ENCODE data around the gene UBXN6. TPM values are rescaled to one million over a fixed set of nuclear protein-coding genes. Genes with fewer than 3 reads are reported as not detected.

The UBXN6 gene
- total and polyA plus RNA-seq, 7 donors: 110 to 274 (median 134) TPM

DNA sequence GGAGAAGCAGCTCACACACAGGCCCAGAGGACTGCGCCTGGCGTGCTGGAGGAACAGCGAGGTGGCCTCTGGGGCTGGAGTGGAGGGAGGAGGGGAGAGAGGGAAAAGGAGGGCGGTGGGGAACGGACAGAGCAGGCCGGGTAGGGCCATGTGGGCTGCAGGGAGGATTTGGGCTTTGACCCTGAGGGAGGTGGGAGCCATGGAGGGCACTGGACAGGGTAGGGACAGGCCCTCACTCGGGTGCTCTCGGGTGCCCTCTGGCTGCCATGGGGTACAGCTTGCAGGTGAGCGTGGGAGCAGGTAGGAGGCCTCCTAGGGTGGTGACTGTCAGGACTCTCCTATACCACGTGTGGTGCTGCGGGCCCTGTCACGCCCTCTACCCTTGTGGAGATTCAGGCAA lies 37.9 kb upstream of the UBXN6 start:
- no peaks in the 10 kb centered on the region for H3K9me3 ChIP-seq
- H3K36me3 ChIP-seq (ENCODE audit: insufficient read depth in 1 of 2, low read depth in 1 of 2): peaks cover 4 to 75% of the 10 kb centered on the region in 2 donors
- intact Hi-C loops (cut with DNase I): no loop called here
- TF ChIP-seq, protein P1, sequence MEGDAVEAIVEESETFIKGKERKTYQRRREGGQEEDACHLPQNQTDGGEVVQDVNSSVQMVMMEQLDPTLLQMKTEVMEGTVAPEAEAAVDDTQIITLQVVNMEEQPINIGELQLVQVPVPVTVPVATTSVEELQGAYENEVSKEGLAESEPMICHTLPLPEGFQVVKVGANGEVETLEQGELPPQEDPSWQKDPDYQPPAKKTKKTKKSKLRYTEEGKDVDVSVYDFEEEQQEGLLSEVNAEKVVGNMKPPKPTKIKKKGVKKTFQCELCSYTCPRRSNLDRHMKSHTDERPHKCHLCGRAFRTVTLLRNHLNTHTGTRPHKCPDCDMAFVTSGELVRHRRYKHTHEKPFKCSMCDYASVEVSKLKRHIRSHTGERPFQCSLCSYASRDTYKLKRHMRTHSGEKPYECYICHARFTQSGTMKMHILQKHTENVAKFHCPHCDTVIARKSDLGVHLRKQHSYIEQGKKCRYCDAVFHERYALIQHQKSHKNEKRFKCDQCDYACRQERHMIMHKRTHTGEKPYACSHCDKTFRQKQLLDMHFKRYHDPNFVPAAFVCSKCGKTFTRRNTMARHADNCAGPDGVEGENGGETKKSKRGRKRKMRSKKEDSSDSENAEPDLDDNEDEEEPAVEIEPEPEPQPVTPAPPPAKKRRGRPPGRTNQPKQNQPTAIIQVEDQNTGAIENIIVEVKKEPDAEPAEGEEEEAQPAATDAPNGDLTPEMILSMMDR (IDR thresholded peaks at IDR 0.05): no peak
- DNase-seq: peak in 1 of 2 donors; percentile 53
- no peaks in the 10 kb centered on the region for H3K4me1 ChIP-seq
- peak in 3 of 4 donors; percentile 16 to 28 (median 22) for ATAC-seq
- H3K27me3 ChIP-seq (ENCODE audit: insufficient read depth in 3 of 3, low read length in 2 of 3): no peaks in the 10 kb centered on the region
- 90 to 92% (median 91%) methylated on average over 12 of the region's 12 CpGs for WGBS, 3 donors
- H3K27ac ChIP-seq: no peak overlapping the region
- H3K4me3 ChIP-seq: no peak overlapping the region

GRCh38 chr19:4494691-4495064 lies 37.1 kb upstream of the UBXN6 start:
- Histone ChIP-seq H3K4me1 (no peaks in the 10 kb centered on the region), H3K27me3 (ENCODE audit: insufficient read depth in 3 of 3, low read length in 2 of 3) (no peaks in the 10 kb centered on the region), H3K36me3 (ENCODE audit: insufficient read depth in 1 of 2, low read depth in 1 of 2) (peaks cover 4 to 76% of the 10 kb centered on the region in 2 donors), H3K4me3 (no peak overlapping the region), H3K9me3 (no peaks in the 10 kb centered on the region), H3K27ac (no peak overlapping the region)
- 93 to 96% (median 95%) methylated on average over 8 of the region's 8 CpGs for WGBS, 3 donors
- intact Hi-C loops (cut with DNase I): no loop called here
- DNase-seq (no peak), ATAC-seq (no peak)
- TF ChIP-seq, protein P1 (IDR thresholded peaks at IDR 0.05): no peak

- WGBS, 3 donors: 96 to 97% (median 97%) methylated on average over 41 to 61 of the region's 61 CpGs
- TF ChIP-seq, protein P1 (IDR thresholded peaks at IDR 0.05): no peak
- no peaks in the 10 kb centered on the region for H3K27me3 ChIP-seq (ENCODE audit: insufficient read depth in 3 of 3, low read length in 2 of 3)
- H3K4me3 ChIP-seq: no peak overlapping the region
- DNase-seq (no peak), ATAC-seq (no peak)
- no peak overlapping the region for H3K27ac ChIP-seq
- H3K36me3 ChIP-seq (ENCODE audit: insufficient read depth in 1 of 2, low read depth in 1 of 2): peaks cover 4 to 76% of the 10 kb centered on the region in 2 donors
- H3K9me3 ChIP-seq: no peaks in the 10 kb centered on the region
- intact Hi-C loops (cut with DNase I): no loop called here
- no peaks in the 10 kb centered on the region for H3K4me1 ChIP-seq
Measured at GRCh38 chr19:4493929-4494690, 36.5 kb upstream of the UBXN6 start.

DNA sequence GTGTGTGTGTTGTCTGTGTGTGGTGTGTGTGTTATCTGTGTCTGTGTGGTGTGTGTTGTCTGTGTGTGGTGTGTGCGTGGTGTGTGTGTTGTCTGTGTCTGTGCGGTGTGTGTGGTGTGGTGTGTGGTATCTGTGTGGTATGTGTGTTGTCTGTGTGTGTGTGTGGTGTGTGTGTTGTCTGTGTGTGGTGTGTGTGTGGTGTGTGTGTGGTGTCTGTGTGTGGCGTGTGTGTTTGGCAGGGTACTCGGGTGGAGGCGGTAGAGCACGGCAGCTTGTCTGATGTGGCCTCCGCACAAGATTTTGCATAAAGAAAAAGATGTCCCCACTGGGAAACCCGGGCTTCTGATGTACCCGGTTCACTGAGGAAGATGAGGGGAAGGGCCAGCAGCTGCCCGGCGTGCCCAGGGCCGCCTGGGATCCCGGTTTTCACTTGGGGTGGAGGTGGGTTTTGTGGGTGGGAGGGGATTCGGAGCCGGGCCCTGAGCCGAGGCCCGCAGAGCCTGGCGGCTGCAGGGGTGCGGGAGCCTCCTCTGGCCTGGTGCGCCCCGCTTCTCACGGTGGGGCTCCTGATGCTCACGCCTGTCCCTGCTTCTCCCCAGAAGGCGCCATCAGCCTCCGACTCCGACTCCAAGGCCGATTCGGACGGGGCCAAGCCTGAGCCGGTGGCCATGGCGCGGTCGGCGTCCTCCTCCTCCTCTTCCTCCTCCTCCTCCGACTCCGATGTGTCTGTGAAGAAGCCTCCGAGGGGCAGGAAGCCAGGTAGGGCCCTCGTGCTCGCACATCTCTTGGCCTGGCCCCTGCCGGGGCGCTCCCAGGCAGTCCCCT lies 35.7 kb upstream of the UBXN6 start:
- DNase-seq (no peak), ATAC-seq (no peak)
- Histone ChIP-seq H3K27ac (no peak overlapping the region), H3K4me3 (no peak overlapping the region), H3K27me3 (ENCODE audit: insufficient read depth in 3 of 3, low read length in 2 of 3) (no peaks in the 10 kb centered on the region), H3K36me3 (ENCODE audit: insufficient read depth in 1 of 2, low read depth in 1 of 2) (peaks cover 4 to 76% of the 10 kb centered on the region in 2 donors), H3K9me3 (no peaks in the 10 kb centered on the region), H3K4me1 (no peaks in the 10 kb centered on the region)
- TF ChIP-seq, protein P1 (IDR thresholded peaks at IDR 0.05): no peak
- intact Hi-C loops (cut with DNase I): no loop called here
- WGBS, 3 donors: 94 to 95% (median 94%) methylated on average over 32 to 41 of the region's 41 CpGs

Data from psoas muscle (tissue), 8 donors.